ENCODE data around the gene ZCCHC7. TPM values are rescaled to one million over a fixed set of nuclear protein-coding genes. Genes with fewer than 3 reads are reported as not detected.
"Not testable (repeated sequence)": the region's sequence is repeated elsewhere in the genome, so short reads cannot be mapped to it uniquely, and the experiment has no call there.

Gene ZCCHC7
- total and polyA plus RNA-seq, 4 donors = 3.3 to 9.7 (median 7.6) TPM

- TF ChIP-seq JUND (IDR thresholded peaks at IDR 0.05) (no peak), FOXA1 (IDR thresholded peaks at IDR 0.05) (no peak), NR2F2 (IDR thresholded peaks at IDR 0.05) (no peak), SP1 (IDR thresholded peaks at IDR 0.05) (no peak), RAD21 (IDR thresholded peaks at IDR 0.05) (no peak), HNF4G (IDR thresholded peaks at IDR 0.05) (no peak), CTCF (IDR thresholded peaks at IDR 0.05; ENCODE audit: low read depth, low read length, missing input control) (no peak), YY1 (IDR thresholded peaks at IDR 0.05) (no peak), RXRA (IDR thresholded peaks at IDR 0.05) (no peak)
Observed at GRCh38 chr9:37163299-37163698, 42.9 kb downstream of the ZCCHC7 start (continued).

DNA sequence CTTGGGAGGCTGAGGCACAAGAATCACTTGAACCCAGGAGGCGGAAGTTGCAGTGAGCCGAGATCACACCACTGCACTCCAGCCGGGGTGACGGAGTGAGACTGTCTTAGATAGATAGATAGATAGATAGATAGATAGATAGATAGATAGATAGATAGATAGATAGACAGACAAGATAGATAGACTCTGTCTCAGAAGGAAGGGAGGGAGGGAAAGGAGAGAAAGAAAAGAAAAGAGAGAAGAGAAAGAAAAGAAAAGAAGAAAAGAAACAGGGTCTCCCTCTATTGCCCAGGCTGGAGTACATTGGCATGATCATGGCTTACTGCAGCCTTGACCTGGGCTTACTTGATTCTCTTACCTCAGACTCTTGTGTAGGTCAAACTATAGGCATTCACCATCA, 44.0 kb downstream of the ZCCHC7 start:
- not testable (repeated sequence) for H3K27ac ChIP-seq (ENCODE audit: low read depth in 1 of 2, low read length in 2 of 2); DNase-seq (ENCODE audit: low spot score); H3K36me3 ChIP-seq (ENCODE audit: control insufficient read depth in 4 of 4, insufficient read depth in 3 of 4, low read depth in 1 of 4, low read length in 3 of 4); H3K4me1 ChIP-seq (ENCODE audit: control insufficient read depth in 4 of 4, insufficient read depth in 4 of 4, low read length in 3 of 4); H3K27me3 ChIP-seq (ENCODE audit: control insufficient read depth in 4 of 4, insufficient read depth in 4 of 4, low read length in 3 of 4); H3K9me3 ChIP-seq (ENCODE audit: control insufficient read depth in 4 of 4, low read length in 3 of 4); H3K9ac ChIP-seq (ENCODE audit: low read depth in 1 of 2, low read length in 2 of 2); H3K4me3 ChIP-seq (ENCODE audit: low read depth in 1 of 3, low read length in 3 of 3)
- WGBS = 98% methylated on average over 4 of the region's 4 CpGs

GRCh38 chr9:37165644-37166043, 45.3 kb downstream of the ZCCHC7 start:
- Histone ChIP-seq H3K9me3 (ENCODE audit: control insufficient read depth in 4 of 4, low read length in 3 of 4) (no peaks in the 10 kb centered on the region), H3K27ac (ENCODE audit: low read depth in 1 of 2, low read length in 2 of 2) (no peak overlapping the region), H3K4me3 (ENCODE audit: low read depth in 1 of 3, low read length in 3 of 3) (no peak overlapping the region), H3K36me3 (ENCODE audit: control insufficient read depth in 4 of 4, insufficient read depth in 3 of 4, low read depth in 1 of 4, low read length in 3 of 4) (no peaks in the 10 kb centered on the region), H3K27me3 (ENCODE audit: control insufficient read depth in 4 of 4, insufficient read depth in 4 of 4, low read length in 3 of 4) (no peaks in the 10 kb centered on the region), H3K4me1 (ENCODE audit: control insufficient read depth in 4 of 4, insufficient read depth in 4 of 4, low read length in 3 of 4) (no peaks in the 10 kb centered on the region), H3K9ac (ENCODE audit: low read depth in 1 of 2, low read length in 2 of 2) (no peak overlapping the region)
- DNase-seq (ENCODE audit: low spot score) = no peak
- no peak for TF ChIP-seq JUND (IDR thresholded peaks at IDR 0.05)
- TF ChIP-seq ZBTB33 (IDR thresholded peaks at IDR 0.05) = no peak
- no peak for TF ChIP-seq YY1 (IDR thresholded peaks at IDR 0.05)
- TF ChIP-seq TAF1 (conservative IDR thresholded peaks at IDR 0.05) = no peak
- TF ChIP-seq FOXA2 (IDR thresholded peaks at IDR 0.05) = no peak
- WGBS = 99% methylated on average over 1 of the region's 1 CpG

- no peaks in the 10 kb centered on the region for H3K4me1 ChIP-seq (ENCODE audit: control insufficient read depth in 4 of 4, insufficient read depth in 4 of 4, low read length in 3 of 4)
- no peak for TF ChIP-seq HNF4A (conservative IDR thresholded peaks at IDR 0.05)
- TF ChIP-seq TAF1 (conservative IDR thresholded peaks at IDR 0.05) = no peak
- no peak for TF ChIP-seq SP1 (IDR thresholded peaks at IDR 0.05)
- TF ChIP-seq ATF3 (IDR thresholded peaks at IDR 0.05) = no peak
- H3K36me3 ChIP-seq (ENCODE audit: control insufficient read depth in 4 of 4, insufficient read depth in 3 of 4, low read depth in 1 of 4, low read length in 3 of 4) = no peaks in the 10 kb centered on the region
- H3K9me3 ChIP-seq (ENCODE audit: control insufficient read depth in 4 of 4, low read length in 3 of 4) = no peaks in the 10 kb centered on the region
- DNase-seq (ENCODE audit: low spot score) = no peak
- WGBS = 97% methylated on average over 2 of the region's 2 CpGs
- no peak overlapping the region for H3K4me3 ChIP-seq (ENCODE audit: low read depth in 1 of 3, low read length in 3 of 3)
- H3K27me3 ChIP-seq (ENCODE audit: control insufficient read depth in 4 of 4, insufficient read depth in 4 of 4, low read length in 3 of 4) = no peaks in the 10 kb centered on the region
- no peak overlapping the region for H3K9ac ChIP-seq (ENCODE audit: low read depth in 1 of 2, low read length in 2 of 2)
- H3K27ac ChIP-seq (ENCODE audit: low read depth in 1 of 2, low read length in 2 of 2) = no peak overlapping the region
Observed at GRCh38 chr9:37167456-37168047, 47.2 kb downstream of the ZCCHC7 start.
